GM12892 (cell line): ENCODE data around the gene GABRA5.

Experiments
- POLR2A ChIP-seq: IDR thresholded peaks from 2 replicates; pipeline ENCODE4 v1.6.1; 2011; ENCODE audit warnings: low read depth, low read length, control low read depth
- POLR2AphosphoS5 ChIP-seq: IDR thresholded peaks from 2 replicates; pipeline ENCODE4 v1.6.1; 2011; ENCODE audit warnings: low read depth, low read length, control low read depth
- TAF1 ChIP-seq: IDR thresholded peaks from 2 replicates; pipeline ENCODE4 v1.6.1; 2011; ENCODE audit warnings: low read depth, mild to moderate bottlenecking, control low read depth, low read length, borderline replicate concordance

- no peak for TF ChIP-seq POLR2A
- TF ChIP-seq POLR2AphosphoS5: no peak
- no peak for TF ChIP-seq TAF1
These were observed 25.8 kb downstream of the GABRA5 start for GRCh38 chr15:26892678-26893077.
